ENCODE data around the gene CDC16. TPM values are rescaled to one million over a fixed set of nuclear protein-coding genes. Genes with fewer than 3 reads are reported as not detected.

The CDC16 gene
- total and polyA plus RNA-seq, 2 of the 4 experiments (the other 2 are of a cell fraction), result 41.6 to 66.6 TPM

GRCh38 chr13:114279146-114279545 is 44.4 kb downstream of the CDC16 start:
- Histone ChIP-seq H2BK120ac (ENCODE audit: low read depth, low read length) (no peak overlapping the region), H3K27ac (ENCODE audit: insufficient read depth, low read length) (no peak overlapping the region), H3K4me2 (ENCODE audit: low read depth, low read length) (no peak overlapping the region), H3K36me3 (ENCODE audit: control insufficient read depth, insufficient read depth, low read length) (peaks cover 14% of the 10 kb centered on the region), H3K9me1 (ENCODE audit: insufficient read depth, low read length) (peaks cover 3% of the 10 kb centered on the region; the same call in 1 of the 2 replicates), H4K8ac (ENCODE audit: low read depth in 2 of 2, low read length in 2 of 2) (no peak overlapping the region), H3K4me1 (ENCODE audit: control insufficient read depth, insufficient read depth, low read length) (peaks cover 4% of the 10 kb centered on the region), H2AK9ac (replicated peaks; ENCODE audit: low read depth, low read length, poor library complexity) (no peak overlapping the region), H3K4me3 (ENCODE audit: insufficient read depth, low read depth, low read length) (no peak overlapping the region), H3K79me1 (ENCODE audit: low read depth in 1 of 2, low read length in 2 of 2) (peaks cover 11 to 37% of the 10 kb centered on the region in 2 experiments; a peak in 3 of 4 replicates), H4K91ac (ENCODE audit: insufficient read depth, low read depth, low read length) (no peak overlapping the region), H3K9ac (ENCODE audit: low read depth, low read length) (no peak overlapping the region), H4K5ac (ENCODE audit: low read depth, low read length) (no peak overlapping the region; the same call in 1 of the 2 replicates), H4K20me1 (ENCODE audit: insufficient read depth, low read length) (peaks cover 3% of the 10 kb centered on the region; the same call in 1 of the 2 replicates), H2BK5ac (ENCODE audit: low read depth, low read length, poor library complexity, severe bottlenecking) (no peak overlapping the region), H3K56ac (ENCODE audit: extremely low read depth, insufficient read depth, low read length) (no peak overlapping the region), H3K4ac (ENCODE audit: low read depth, low read length) (no peak overlapping the region), H2BK15ac (ENCODE audit: low read depth, low read length) (no peak overlapping the region), H2AK5ac (ENCODE audit: low read depth, low read length) (no peak overlapping the region), H3K27me3 (ENCODE audit: control insufficient read depth, insufficient read depth, low read length) (no peaks in the 10 kb centered on the region), H2AFZ (replicated peaks; ENCODE audit: low read length, poor library complexity) (no peak overlapping the region), H3K14ac (replicated peaks; ENCODE audit: low read depth, low read length) (no peak overlapping the region), H3K23ac (ENCODE audit: low read depth, low read length) (no peak overlapping the region), H3K18ac (ENCODE audit: low read depth, low read length) (no peak overlapping the region), H3K9me3 (ENCODE audit: control insufficient read depth, insufficient read depth, low read length) (no peaks in the 10 kb centered on the region), H2BK20ac (ENCODE audit: low read depth, low read length) (no peak overlapping the region)
- CTCF ChIA-PET, result no interaction called here
- in situ Hi-C loops (cut with MboI; ENCODE audit: low sequenced_read_pairs) (no loop called here), dilution Hi-C loops (cut with HindIII; ENCODE audit: low sequenced_read_pairs, unreplicated experiment) (no loop called here), intact Hi-C loops (cut with micrococcal nuclease) (no loop called here)
- no peak for TF ChIP-seq USF2 (IDR thresholded peaks at IDR 0.05; ENCODE audit: low read depth, low read length)
- no peak for TF ChIP-seq RFX5 (IDR thresholded peaks at IDR 0.05; ENCODE audit: low read depth, low read length)
- TF ChIP-seq POLR2A (IDR thresholded peaks at IDR 0.05; ENCODE audit: low read depth, low read length), result no peak
- no peak for TF ChIP-seq SMC3 (IDR thresholded peaks at IDR 0.05; ENCODE audit: low read depth, low read length)
- TF ChIP-seq RCOR1 (IDR thresholded peaks at IDR 0.05; ENCODE audit: insufficient replicate concordance, low read length), result no peak
- no peak for TF ChIP-seq RAD21 (IDR thresholded peaks at IDR 0.05; ENCODE audit: low read length)
- TF ChIP-seq, protein P1, sequence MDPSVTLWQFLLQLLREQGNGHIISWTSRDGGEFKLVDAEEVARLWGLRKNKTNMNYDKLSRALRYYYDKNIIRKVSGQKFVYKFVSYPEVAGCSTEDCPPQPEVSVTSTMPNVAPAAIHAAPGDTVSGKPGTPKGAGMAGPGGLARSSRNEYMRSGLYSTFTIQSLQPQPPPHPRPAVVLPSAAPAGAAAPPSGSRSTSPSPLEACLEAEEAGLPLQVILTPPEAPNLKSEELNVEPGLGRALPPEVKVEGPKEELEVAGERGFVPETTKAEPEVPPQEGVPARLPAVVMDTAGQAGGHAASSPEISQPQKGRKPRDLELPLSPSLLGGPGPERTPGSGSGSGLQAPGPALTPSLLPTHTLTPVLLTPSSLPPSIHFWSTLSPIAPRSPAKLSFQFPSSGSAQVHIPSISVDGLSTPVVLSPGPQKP (IDR thresholded peaks at IDR 0.05; ENCODE audit: borderline replicate concordance, low read depth, low read length), result no peak
- TF ChIP-seq FOS (IDR thresholded peaks at IDR 0.05; ENCODE audit: low read depth, low read length), result no peak
- ATAC-seq (ENCODE audit: low read depth) (no peak), DNase-seq (no peak)
- WGBS, 2 experiments (ENCODE audit: extremely low coverage in 2 of 2, insufficient read length in 1 of 2), result no CpG with 5 or more reads among the region's 4 CpGs
- POLR2A ChIA-PET (ENCODE audit: unreplicated experiment), result no interaction called here
- BruUV-seq (replicated peaks), result no TSS peak

Data from IMR-90 (cell line).